Measurements from ENCODE around the gene MED22. TPM values are rescaled to one million over a fixed set of nuclear protein-coding genes. Genes with fewer than 3 reads are reported as not detected.
"Not testable (repeated sequence)": the region's sequence is repeated elsewhere in the genome, so short reads cannot be mapped to it uniquely, and the experiment has no call there.

Gene MED22
- polyA plus RNA-seq, 3 donors from 2014 or later: 5.2 to 27.4 (median 7.0) TPM

- H3K4me1 Mint-ChIP-seq: peaks cover 58 to 64% of the 10 kb centered on the region in 2 donors
- H3K36me3 Mint-ChIP-seq: peaks cover 6 to 23% (median 10%) of the 10 kb centered on the region in 3 donors
- H3K9me3 Mint-ChIP-seq: no peaks in the 10 kb centered on the region
- H3K27ac Mint-ChIP-seq: no peak overlapping the region
- H3K4me3 Mint-ChIP-seq: peak overlapping the region in 2 of 5 donors; percentile 10 to 99
- peaks cover 2 to 6% (median 5%) of the 10 kb centered on the region in 3 donors for H3K27me3 Mint-ChIP-seq (ENCODE audit: low read depth in 3 of 3)
- no peak for DNase-seq
Measured at GRCh38 chr9:133345596-133345995, 2.3 kb downstream of the MED22 start.

GRCh38 chr9:133344979-133345378 is 3.0 kb downstream of the MED22 start:
- DNase-seq: no peak
- Mint-ChIP-seq H3K36me3 (peaks cover 12 to 26% (median 13%) of the 10 kb centered on the region in 3 donors), H3K27ac (no peak overlapping the region), H3K4me3 (peak overlapping the region in 1 of 5 donors; percentile 38), H3K27me3 (ENCODE audit: low read depth in 3 of 3) (peaks cover 2 to 6% (median 5%) of the 10 kb centered on the region in 3 donors), H3K9me3 (no peaks in the 10 kb centered on the region), H3K4me1 (peaks cover 58 to 67% of the 10 kb centered on the region in 2 donors)

GRCh38 chr9:133344071-133344470 is 3.9 kb downstream of the MED22 start:
- H3K4me3 Mint-ChIP-seq: no peak overlapping the region
- H3K27me3 Mint-ChIP-seq (ENCODE audit: low read depth in 3 of 3): peaks cover 2 to 6% (median 5%) of the 10 kb centered on the region in 3 donors
- H3K36me3 Mint-ChIP-seq: peaks cover 6 to 20% (median 19%) of the 10 kb centered on the region in 3 donors
- peaks cover 58 to 67% of the 10 kb centered on the region in 2 donors for H3K4me1 Mint-ChIP-seq
- H3K27ac Mint-ChIP-seq: no peak overlapping the region
- no peak for DNase-seq
- no peaks in the 10 kb centered on the region for H3K9me3 Mint-ChIP-seq

GRCh38 chr9:133342570-133342969 is 5.4 kb downstream of the MED22 start:
- no peak for DNase-seq
- peak overlapping the region in 3 of 6 donors; percentile 39 to 88 (median 87) for H3K27ac Mint-ChIP-seq
- H3K27me3 Mint-ChIP-seq (ENCODE audit: low read depth in 3 of 3): peaks cover 0 to 1% (median 0%) of the 10 kb centered on the region in 3 donors
- peak overlapping the region in 1 of 5 donors; percentile 72 for H3K4me3 Mint-ChIP-seq
- H3K36me3 Mint-ChIP-seq: peaks cover 9 to 18% (median 17%) of the 10 kb centered on the region in 3 donors
- peaks cover 49 to 63% of the 10 kb centered on the region in 2 donors for H3K4me1 Mint-ChIP-seq
- no peaks in the 10 kb centered on the region for H3K9me3 Mint-ChIP-seq

- Mint-ChIP-seq H3K36me3 (peaks cover 9 to 18% (median 17%) of the 10 kb centered on the region in 3 donors), H3K4me3 (peak overlapping the region; percentile 55 to 81 (median 70)), H3K4me1 (peaks cover 46 to 62% of the 10 kb centered on the region in 2 donors)
Measured at GRCh38 chr9:133342069-133342406, 5.9 kb downstream of the MED22 start.

GRCh38 chr9:133341369-133342068 is 6.4 kb downstream of the MED22 start:
- no peaks in the 10 kb centered on the region for H3K9me3 Mint-ChIP-seq
- H3K27ac Mint-ChIP-seq: peak overlapping the region; percentile 49 to 93 (median 89)
- H3K4me3 Mint-ChIP-seq: peak overlapping the region; percentile 55 to 81 (median 70)
- peaks cover 0 to 1% (median 0%) of the 10 kb centered on the region in 3 donors for H3K27me3 Mint-ChIP-seq (ENCODE audit: low read depth in 3 of 3)
- peaks cover 42 to 61% of the 10 kb centered on the region in 2 donors for H3K4me1 Mint-ChIP-seq
- H3K36me3 Mint-ChIP-seq: peaks cover 9 to 18% (median 17%) of the 10 kb centered on the region in 3 donors
- peak; percentile 53 to 60 (median 58) for DNase-seq

More at GRCh38 chr9:133342069-133342406, 5.9 kb downstream of the MED22 start:
- peak overlapping the region; percentile 49 to 90 (median 88) for H3K27ac Mint-ChIP-seq
- no peaks in the 10 kb centered on the region for H3K9me3 Mint-ChIP-seq
- no peak for DNase-seq
- peaks cover 0 to 1% (median 0%) of the 10 kb centered on the region in 3 donors for H3K27me3 Mint-ChIP-seq (ENCODE audit: low read depth in 3 of 3)

GRCh38 chr9:133340916-133341315 is 7.0 kb downstream of the MED22 start:
- Mint-ChIP-seq H3K4me1 (peaks cover 45 to 61% of the 10 kb centered on the region in 2 donors), H3K27ac (peak overlapping the region; percentile 83 to 93 (median 90)), H3K9me3 (no peaks in the 10 kb centered on the region), H3K27me3 (ENCODE audit: low read depth in 3 of 3) (peaks cover 0 to 2% (median 1%) of the 10 kb centered on the region in 3 donors), H3K4me3 (peak overlapping the region; percentile 59 to 81 (median 65)), H3K36me3 (peaks cover 9 to 18% (median 17%) of the 10 kb centered on the region in 3 donors)
- no peak for DNase-seq

- Mint-ChIP-seq H3K27ac (peak overlapping the region; percentile 83 to 93 (median 90)), H3K36me3 (peaks cover 9 to 18% (median 17%) of the 10 kb centered on the region in 3 donors), H3K4me1 (peaks cover 52 to 66% of the 10 kb centered on the region in 2 donors), H3K4me3 (peak overlapping the region; percentile 59 to 81 (median 65)), H3K9me3 (no peaks in the 10 kb centered on the region), H3K27me3 (ENCODE audit: low read depth in 3 of 3) (peaks cover 0 to 5% (median 2%) of the 10 kb centered on the region in 3 donors)
- DNase-seq: no peak
Measured at GRCh38 chr9:133340256-133340655, 7.7 kb downstream of the MED22 start.

GRCh38 chr9:133339641-133340040 is 8.3 kb downstream of the MED22 start:
- Mint-ChIP-seq H3K4me1 (peaks cover 58 to 72% of the 10 kb centered on the region in 2 donors), H3K27me3 (ENCODE audit: low read depth in 3 of 3) (peaks cover 0 to 5% (median 4%) of the 10 kb centered on the region in 3 donors), H3K36me3 (peaks cover 9 to 18% (median 17%) of the 10 kb centered on the region in 3 donors)

GRCh38 chr9:133335924-133336811 is 11.8 kb downstream of the MED22 start, which contains the start of gene SURF6:
Gene SURF6 (minus strand): TSS chr9:133336188. CDS start chr9:133336132, 56 bp downstream.
- Mint-ChIP-seq H3K4me3 (peak within 1 kb of the TSS; percentile 96 to 97 (median 96)), H3K9me3 (no peaks in the 10 kb centered on the region), H3K27ac (peak within 1 kb of the TSS; percentile 92 to 96 (median 94)), H3K4me1 (peaks cover 56 to 60% of the 10 kb centered on the region in 2 donors), H3K36me3 (peaks cover 10 to 35% (median 17%) of the 10 kb centered on the region in 3 donors), H3K27me3 (ENCODE audit: low read depth in 3 of 3) (peaks cover 0 to 7% (median 4%) of the 10 kb centered on the region in 3 donors)
- peak; percentile 93 to 94 (median 93) for DNase-seq

More at GRCh38 chr9:133339641-133340040, 8.3 kb downstream of the MED22 start:
- DNase-seq: no peak
- Mint-ChIP-seq H3K27ac (peak overlapping the region; percentile 83 to 93 (median 90)), H3K4me3 (peak overlapping the region; percentile 59 to 81 (median 62)), H3K9me3 (no peaks in the 10 kb centered on the region)

GRCh38 chr9:133334888-133335287 is 13.0 kb downstream of the MED22 start:
- DNase-seq; H3K9me3 Mint-ChIP-seq; H3K27me3 Mint-ChIP-seq (ENCODE audit: low read depth in 3 of 3): not testable (repeated sequence)
- peaks cover 47 to 51% of the 10 kb centered on the region in 2 donors for H3K4me1 Mint-ChIP-seq
- peak overlapping the region; percentile 96 to 97 (median 96) for H3K4me3 Mint-ChIP-seq
- peaks cover 11 to 33% (median 12%) of the 10 kb centered on the region in 3 donors for H3K36me3 Mint-ChIP-seq
- peak overlapping the region; percentile 92 to 96 (median 94) for H3K27ac Mint-ChIP-seq

GRCh38 chr9:133334161-133334560 is 13.8 kb downstream of the MED22 start:
- Mint-ChIP-seq H3K4me3 (peak overlapping the region in 3 of 5 donors; percentile 32 to 97 (median 96)), H3K27me3 (ENCODE audit: low read depth in 3 of 3) (peaks cover 0 to 7% (median 3%) of the 10 kb centered on the region in 3 donors), H3K36me3 (peaks cover 7 to 32% (median 11%) of the 10 kb centered on the region in 3 donors), H3K9me3 (no peaks in the 10 kb centered on the region), H3K27ac (peak overlapping the region in 2 of 6 donors; percentile 35 to 58), H3K4me1 (peaks cover 40 to 48% of the 10 kb centered on the region in 2 donors)
- DNase-seq: no peak

- peaks cover 0 to 7% (median 3%) of the 10 kb centered on the region in 3 donors for H3K27me3 Mint-ChIP-seq (ENCODE audit: low read depth in 3 of 3)
- peaks cover 4 to 28% (median 6%) of the 10 kb centered on the region in 3 donors for H3K36me3 Mint-ChIP-seq
- H3K27ac Mint-ChIP-seq: no peak overlapping the region
- H3K4me1 Mint-ChIP-seq: peaks cover 36 to 48% of the 10 kb centered on the region in 2 donors
- H3K9me3 Mint-ChIP-seq: no peaks in the 10 kb centered on the region
- no peak for DNase-seq
- H3K4me3 Mint-ChIP-seq: peak overlapping the region in 1 of 5 donors; percentile 15
Measured at GRCh38 chr9:133333566-133333965, 14.4 kb downstream of the MED22 start.
